Osteocyte (in vitro differentiated cells): ENCODE data around the gene PLAAT5. TPM values are rescaled to one million over a fixed set of nuclear protein-coding genes. Genes with fewer than 3 reads are reported as not detected.

Source experiments
- DNase-seq: peaks from one replicate; pipeline ENCODE4 v3.0.0; 2021; ENCODE audit warnings: mixed read lengths; ENCODE audit not compliant: unreplicated experiment; ENCODE audit errors: extremely low spot score
- H3K27ac Mint-ChIP-seq: one replicate; pipeline ENCODE4 v1.8.0; 2021; ENCODE audit warnings: mild to moderate bottlenecking, mixed read lengths; ENCODE audit not compliant: unreplicated experiment
- H3K27me3 Mint-ChIP-seq: one replicate; pipeline ENCODE4 v1.8.0; 2021; ENCODE audit warnings: mixed read lengths; ENCODE audit not compliant: unreplicated experiment
- H3K36me3 Mint-ChIP-seq: one replicate; pipeline ENCODE4 v1.8.0; 2021; ENCODE audit warnings: mixed read lengths; ENCODE audit not compliant: unreplicated experiment
- H3K4me1 Mint-ChIP-seq: one replicate; pipeline ENCODE4 v1.8.0; 2021; ENCODE audit warnings: mixed read lengths; ENCODE audit not compliant: unreplicated experiment
- H3K4me3 Mint-ChIP-seq: one replicate; pipeline ENCODE4 v1.8.0; 2021; ENCODE audit warnings: mild to moderate bottlenecking, moderate library complexity, mixed read lengths; ENCODE audit not compliant: unreplicated experiment
- H3K9me3 Mint-ChIP-seq: one replicate; pipeline ENCODE4 v1.8.0; 2021; ENCODE audit warnings: mixed read lengths; ENCODE audit not compliant: unreplicated experiment
- total RNA-seq: library from RNA; stranded (reverse); gene quantifications from 2 replicates; pipeline ENCODE4 v1.2.1, GENCODE V29; 2021
- TF ChIP-seq, protein P1 (sequence below): fragments of 200-600 bp; sonication (generic); IDR thresholded peaks from 2 replicates; pipeline ENCODE4 v1.5.0; 2021; ENCODE audit warnings: antibody characterized with exemption, mild to moderate bottlenecking, moderate library complexity

PLAAT5 gene
- total RNA-seq, 1 donor from 2014 or later: not detected

GRCh38 chr11:63492441-63492840 is 1.5 kb upstream of the PLAAT5 start:
- Mint-ChIP-seq H3K27ac (no peak overlapping the region), H3K4me1 (peaks cover 10% of the 10 kb centered on the region), H3K27me3 (peaks cover 84% of the 10 kb centered on the region), H3K4me3 (no peak overlapping the region), H3K36me3 (peaks cover 5% of the 10 kb centered on the region), H3K9me3 (peaks cover 3% of the 10 kb centered on the region)
- no peak for DNase-seq
- TF ChIP-seq, protein P1, sequence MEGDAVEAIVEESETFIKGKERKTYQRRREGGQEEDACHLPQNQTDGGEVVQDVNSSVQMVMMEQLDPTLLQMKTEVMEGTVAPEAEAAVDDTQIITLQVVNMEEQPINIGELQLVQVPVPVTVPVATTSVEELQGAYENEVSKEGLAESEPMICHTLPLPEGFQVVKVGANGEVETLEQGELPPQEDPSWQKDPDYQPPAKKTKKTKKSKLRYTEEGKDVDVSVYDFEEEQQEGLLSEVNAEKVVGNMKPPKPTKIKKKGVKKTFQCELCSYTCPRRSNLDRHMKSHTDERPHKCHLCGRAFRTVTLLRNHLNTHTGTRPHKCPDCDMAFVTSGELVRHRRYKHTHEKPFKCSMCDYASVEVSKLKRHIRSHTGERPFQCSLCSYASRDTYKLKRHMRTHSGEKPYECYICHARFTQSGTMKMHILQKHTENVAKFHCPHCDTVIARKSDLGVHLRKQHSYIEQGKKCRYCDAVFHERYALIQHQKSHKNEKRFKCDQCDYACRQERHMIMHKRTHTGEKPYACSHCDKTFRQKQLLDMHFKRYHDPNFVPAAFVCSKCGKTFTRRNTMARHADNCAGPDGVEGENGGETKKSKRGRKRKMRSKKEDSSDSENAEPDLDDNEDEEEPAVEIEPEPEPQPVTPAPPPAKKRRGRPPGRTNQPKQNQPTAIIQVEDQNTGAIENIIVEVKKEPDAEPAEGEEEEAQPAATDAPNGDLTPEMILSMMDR: no peak

DNA sequence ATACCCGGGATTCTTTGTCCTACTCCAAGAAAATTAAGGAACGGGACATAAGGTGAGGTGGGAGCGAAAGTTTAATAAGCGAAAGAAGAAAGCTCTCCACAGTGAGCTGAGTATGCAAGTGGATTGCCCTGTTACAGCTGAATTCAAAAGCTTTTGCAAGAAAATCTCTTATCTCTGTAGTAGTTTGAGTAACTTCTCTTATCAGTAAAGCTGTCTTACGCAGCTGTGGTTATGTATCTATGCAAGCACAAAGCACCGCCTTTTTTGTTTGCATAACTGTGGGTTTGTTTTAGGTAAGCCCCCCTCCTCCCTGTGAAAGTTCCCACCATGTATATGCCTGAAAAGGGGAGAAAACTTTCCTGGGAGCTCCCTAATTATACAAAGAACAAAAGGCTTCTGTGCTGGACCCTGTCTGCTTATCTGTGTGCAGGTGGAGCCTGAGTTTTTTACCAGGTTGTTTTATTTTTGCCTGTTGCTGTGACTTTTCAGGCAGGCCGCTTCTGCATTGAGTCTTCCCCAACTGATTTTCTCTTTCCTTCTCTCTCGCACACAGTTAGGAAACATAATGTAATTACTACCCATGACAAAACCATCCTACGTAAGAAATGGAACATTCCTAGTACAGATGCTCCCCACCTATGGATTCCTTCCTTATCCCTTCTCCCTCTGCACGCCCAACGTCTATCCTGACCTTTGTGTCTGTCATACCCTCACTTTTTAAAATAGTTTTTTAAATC is 837 bp upstream of the PLAAT5 start:
- Mint-ChIP-seq H3K27ac (no peak overlapping the region), H3K4me3 (no peak overlapping the region), H3K36me3 (peaks cover 5% of the 10 kb centered on the region), H3K4me1 (peaks cover 10% of the 10 kb centered on the region), H3K9me3 (no peaks in the 10 kb centered on the region), H3K27me3 (peaks cover 83% of the 10 kb centered on the region)
- TF ChIP-seq, protein P1: no peak
- no peak for DNase-seq

DNA sequence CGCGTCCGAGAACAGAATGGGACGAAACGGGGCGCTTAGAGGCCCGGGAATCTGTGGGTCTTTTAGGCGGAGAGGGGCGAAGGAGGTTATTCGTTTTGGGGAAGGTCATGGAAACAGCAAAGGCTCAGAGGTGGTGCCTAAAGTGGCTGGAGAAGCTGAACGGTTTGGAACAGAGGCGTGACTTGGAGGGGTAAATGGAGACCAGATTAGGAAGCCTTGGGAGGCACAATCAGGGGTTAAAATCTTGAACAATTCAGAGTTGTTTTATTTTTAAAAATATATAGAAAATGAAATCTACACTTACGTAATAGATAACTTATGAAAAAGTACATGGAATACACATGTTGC is 247 bp upstream of the PLAAT5 start:
- peak overlapping the region; percentile 66 for H3K4me3 Mint-ChIP-seq
- peaks cover 80% of the 10 kb centered on the region for H3K27me3 Mint-ChIP-seq
- H3K9me3 Mint-ChIP-seq: peaks cover 2% of the 10 kb centered on the region
- DNase-seq: no peak
- H3K36me3 Mint-ChIP-seq: peaks cover 5% of the 10 kb centered on the region
- TF ChIP-seq, protein P1: no peak
- H3K4me1 Mint-ChIP-seq: peaks cover 10% of the 10 kb centered on the region
- H3K27ac Mint-ChIP-seq: no peak overlapping the region

DNA sequence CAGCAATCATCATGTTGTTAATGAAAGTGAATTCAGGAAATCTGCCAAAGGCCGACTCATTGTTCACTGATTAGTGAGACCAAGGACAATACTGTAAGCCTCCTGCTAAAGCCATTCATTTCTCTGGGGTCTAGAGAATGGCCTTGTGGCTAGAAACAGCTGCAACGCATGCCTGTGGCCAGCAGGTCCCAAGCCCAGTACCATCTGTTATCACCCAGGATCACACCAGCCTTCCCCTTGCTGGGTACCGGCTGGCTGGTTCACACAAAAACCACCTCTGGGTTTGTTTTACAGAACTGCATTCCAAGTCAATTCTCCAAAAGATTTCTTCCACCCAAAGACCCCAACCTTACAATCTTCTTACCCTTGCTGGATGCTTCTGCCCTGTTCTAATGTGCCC is 1.1 kb downstream of the PLAAT5 start:
- peaks cover 75% of the 10 kb centered on the region for H3K27me3 Mint-ChIP-seq
- peaks cover 7% of the 10 kb centered on the region for H3K36me3 Mint-ChIP-seq
- TF ChIP-seq, protein P1: no peak
- H3K9me3 Mint-ChIP-seq: peaks cover 14% of the 10 kb centered on the region
- no peak overlapping the region for H3K27ac Mint-ChIP-seq
- no peak overlapping the region for H3K4me3 Mint-ChIP-seq
- peaks cover 10% of the 10 kb centered on the region for H3K4me1 Mint-ChIP-seq
- DNase-seq: no peak

DNA sequence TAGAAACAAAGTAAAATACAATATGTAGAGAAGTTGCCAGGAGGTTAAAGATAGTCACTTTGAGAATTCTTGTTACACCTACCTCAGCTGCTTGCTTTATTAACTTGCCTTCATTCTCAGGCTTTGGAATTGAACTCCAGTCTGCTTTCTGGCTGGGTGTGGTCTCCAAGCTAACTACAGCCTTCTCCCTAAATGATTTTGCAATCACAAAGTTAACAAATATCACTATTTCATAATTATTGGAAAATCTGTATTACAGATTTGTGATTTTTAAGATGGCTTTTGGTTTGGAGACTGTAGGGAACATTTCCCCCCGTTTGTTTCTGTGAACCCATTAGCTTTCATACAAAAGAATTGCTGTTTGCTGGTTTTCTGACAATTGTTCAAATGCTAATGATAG is 2.2 kb downstream of the PLAAT5 start:
- Mint-ChIP-seq H3K9me3 (peaks cover 16% of the 10 kb centered on the region), H3K4me1 (peaks cover 10% of the 10 kb centered on the region), H3K36me3 (peaks cover 8% of the 10 kb centered on the region), H3K27me3 (peaks cover 75% of the 10 kb centered on the region), H3K4me3 (no peak overlapping the region), H3K27ac (no peak overlapping the region)
- DNase-seq: no peak
- TF ChIP-seq, protein P1: no peak
